ENCODE measurements around the gene KANK4.
A peak's percentile ranks its signal among the peaks of the same experiment; 100 is the strongest.
"Not testable (repeated sequence)": the region's sequence is repeated elsewhere in the genome, so short reads cannot be mapped to it uniquely, and the experiment has no call there.

Gene KANK4

DNA sequence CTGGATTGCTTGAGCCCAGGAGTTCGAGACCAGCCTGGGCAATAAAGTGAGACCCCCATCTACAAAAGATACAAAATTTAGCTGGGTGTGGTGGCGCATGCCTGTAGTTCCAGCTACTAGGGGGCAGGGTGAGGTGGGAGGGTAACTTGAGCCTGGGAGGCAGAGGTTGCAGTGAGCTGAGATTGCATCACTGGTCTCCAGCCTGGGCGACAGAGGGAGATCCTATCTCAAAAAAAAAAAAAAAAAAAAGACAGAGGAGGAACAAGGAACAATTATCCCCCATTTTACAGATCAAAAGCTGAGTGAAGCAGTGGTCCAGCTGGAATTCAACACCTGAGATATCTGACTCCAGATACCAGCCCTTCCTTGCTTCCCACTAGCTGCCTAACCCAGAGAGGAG lies 89.8 kb downstream of the KANK4 start:
- 84 to 87% methylated on average over 3 of the region's 3 CpGs for WGBS, 2 experiments
- Histone ChIP-seq H3K9me3 (ENCODE audit: control insufficient read depth, low read length) (no peaks in the 10 kb centered on the region), H3K36me3 (ENCODE audit: control insufficient read depth, insufficient read depth, low read length) (no peaks in the 10 kb centered on the region), H3K4me1 (ENCODE audit: control insufficient read depth, insufficient read depth, low read length) (peaks cover 2% of the 10 kb centered on the region), H3K27me3 (ENCODE audit: control insufficient read depth, insufficient read depth, low read length, poor library complexity, severe bottlenecking) (no peaks in the 10 kb centered on the region), H3K4me3 (ENCODE audit: insufficient read depth, low read depth, low read length) (no peak overlapping the region), H3K27ac (ENCODE audit: insufficient read depth, low read depth, low read length, poor library complexity, severe bottlenecking) (no peak overlapping the region)

DNA sequence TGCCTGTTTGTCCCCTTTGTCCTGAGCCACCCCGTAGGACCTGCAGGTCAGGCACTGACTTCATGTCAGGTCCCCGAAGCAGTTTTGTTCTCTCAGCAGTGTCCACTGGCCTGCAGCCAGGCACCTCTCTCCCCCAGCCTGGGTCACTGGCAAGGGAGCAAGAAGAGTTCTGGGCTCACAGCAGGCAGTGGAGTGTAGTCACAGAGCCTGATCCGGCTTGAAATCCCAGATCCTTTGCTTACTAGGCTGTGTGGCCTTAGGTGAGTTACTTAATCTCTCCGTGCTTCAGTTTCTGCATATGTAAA lies 90.4 kb downstream of the KANK4 start:
- no peaks in the 10 kb centered on the region for H3K27me3 ChIP-seq (ENCODE audit: control insufficient read depth, insufficient read depth, low read length, poor library complexity, severe bottlenecking)
- 76 to 82% methylated on average over 4 of the region's 4 CpGs for WGBS, 2 experiments
- no peaks in the 10 kb centered on the region for H3K9me3 ChIP-seq (ENCODE audit: control insufficient read depth, low read length)
- no peak overlapping the region for H3K4me3 ChIP-seq (ENCODE audit: insufficient read depth, low read depth, low read length)
- H3K4me1 ChIP-seq (ENCODE audit: control insufficient read depth, insufficient read depth, low read length), result peaks cover 2% of the 10 kb centered on the region
- H3K27ac ChIP-seq (ENCODE audit: insufficient read depth, low read depth, low read length, poor library complexity, severe bottlenecking), result peak overlapping the region; percentile 27
- H3K36me3 ChIP-seq (ENCODE audit: control insufficient read depth, insufficient read depth, low read length), result no peaks in the 10 kb centered on the region

DNA sequence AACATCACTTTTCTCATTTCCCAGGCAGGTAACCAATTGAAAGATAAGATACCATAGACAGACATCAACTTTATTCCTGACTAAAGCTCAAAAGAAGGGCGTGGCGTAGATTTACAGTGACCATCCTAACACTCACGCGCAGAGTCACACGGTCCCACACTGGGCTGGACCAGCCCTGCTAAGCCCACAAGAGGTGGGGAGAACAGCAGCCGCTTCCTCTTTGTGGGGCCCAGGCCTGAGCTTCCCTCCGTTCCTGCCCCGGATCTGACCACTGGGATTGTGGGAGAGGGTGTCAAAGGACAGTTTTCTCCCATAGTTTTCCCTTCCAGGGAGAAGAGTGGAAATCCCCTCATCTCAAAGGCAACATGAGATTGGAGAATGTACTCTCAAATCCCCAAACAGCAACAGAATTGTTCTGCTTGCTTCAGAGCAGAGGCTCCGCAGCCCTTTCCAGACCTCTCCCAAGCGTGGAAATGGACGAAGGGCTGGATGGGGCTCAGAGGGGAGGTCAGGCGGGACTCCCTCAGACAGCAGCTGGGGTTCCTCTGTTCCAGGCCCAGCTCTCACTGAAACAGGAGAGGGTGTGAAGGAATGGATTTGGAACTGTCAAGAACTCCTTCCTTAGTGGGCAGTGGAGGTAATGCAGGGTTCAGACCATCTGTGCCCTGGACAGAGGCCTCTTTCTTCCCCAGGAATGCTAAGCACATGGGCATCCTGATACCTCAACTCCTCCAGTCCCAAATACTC lies 90.9 kb downstream of the KANK4 start:
- H3K27ac ChIP-seq (ENCODE audit: insufficient read depth, low read depth, low read length, poor library complexity, severe bottlenecking), result peak overlapping the region; percentile 27
- no peak overlapping the region for H3K4me3 ChIP-seq (ENCODE audit: insufficient read depth, low read depth, low read length)
- H3K36me3 ChIP-seq (ENCODE audit: control insufficient read depth, insufficient read depth, low read length), result no peaks in the 10 kb centered on the region
- no peaks in the 10 kb centered on the region for H3K9me3 ChIP-seq (ENCODE audit: control insufficient read depth, low read length)
- H3K27me3 ChIP-seq (ENCODE audit: control insufficient read depth, insufficient read depth, low read length, poor library complexity, severe bottlenecking), result no peaks in the 10 kb centered on the region
- H3K4me1 ChIP-seq (ENCODE audit: control insufficient read depth, insufficient read depth, low read length), result peaks cover 2% of the 10 kb centered on the region
- 91 to 93% methylated on average over 12 of the region's 12 CpGs for WGBS, 2 experiments

DNA sequence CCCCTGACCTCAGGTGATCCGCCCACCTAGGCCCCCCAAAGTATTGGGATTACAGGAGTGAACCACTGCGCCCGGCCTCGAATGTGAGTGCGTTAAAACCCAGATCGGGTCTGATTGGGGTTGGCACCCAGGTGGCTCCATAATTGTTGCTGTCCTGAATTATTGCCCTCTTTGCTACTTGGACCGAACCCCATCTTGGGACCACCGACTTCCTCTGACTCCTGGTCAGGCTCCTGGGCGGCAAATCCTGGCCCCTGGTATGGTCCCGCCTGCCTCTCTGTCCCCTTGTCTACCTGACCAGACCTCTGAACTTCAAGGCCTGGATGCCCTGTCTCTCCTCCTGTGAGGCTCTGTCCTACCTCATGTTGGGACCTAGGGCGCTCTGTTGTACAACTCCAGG lies 91.7 kb downstream of the KANK4 start:
- Histone ChIP-seq H3K4me1 (ENCODE audit: control insufficient read depth, insufficient read depth, low read length) (peaks cover 2% of the 10 kb centered on the region), H3K27ac (ENCODE audit: insufficient read depth, low read depth, low read length, poor library complexity, severe bottlenecking) (no peak overlapping the region), H3K4me3 (ENCODE audit: insufficient read depth, low read depth, low read length) (no peak overlapping the region), H3K9me3 (ENCODE audit: control insufficient read depth, low read length) (no peaks in the 10 kb centered on the region), H3K27me3 (ENCODE audit: control insufficient read depth, insufficient read depth, low read length, poor library complexity, severe bottlenecking) (no peaks in the 10 kb centered on the region), H3K36me3 (ENCODE audit: control insufficient read depth, insufficient read depth, low read length) (no peaks in the 10 kb centered on the region)
- WGBS, 2 experiments, result 86 to 87% methylated on average over 11 of the region's 11 CpGs

DNA sequence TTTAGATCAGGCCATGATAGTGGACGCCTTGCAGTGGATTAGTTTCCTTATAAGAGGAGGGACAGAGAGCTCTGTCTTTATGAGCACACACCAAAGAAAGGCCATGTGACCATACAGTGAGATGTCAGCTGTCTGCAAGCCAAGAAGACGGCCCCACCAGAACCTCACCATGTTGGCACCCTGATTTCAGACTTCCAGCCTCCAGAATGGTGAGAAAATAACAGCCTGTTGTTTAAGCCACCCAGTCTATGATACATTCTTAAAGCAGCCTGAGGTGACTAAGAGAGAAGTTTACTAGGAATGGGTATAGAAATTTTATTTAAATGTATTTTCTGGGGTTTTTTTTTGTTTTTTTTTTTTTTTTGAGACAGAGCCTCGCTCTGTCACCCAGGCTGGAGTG lies 95.1 kb downstream of the KANK4 start:
- no peak overlapping the region for H3K4me3 ChIP-seq (ENCODE audit: insufficient read depth, low read depth, low read length)
- H3K9me3 ChIP-seq (ENCODE audit: control insufficient read depth, low read length), result no peaks in the 10 kb centered on the region
- no peaks in the 10 kb centered on the region for H3K36me3 ChIP-seq (ENCODE audit: control insufficient read depth, insufficient read depth, low read length)
- no peaks in the 10 kb centered on the region for H3K27me3 ChIP-seq (ENCODE audit: control insufficient read depth, insufficient read depth, low read length, poor library complexity, severe bottlenecking)
- no peak overlapping the region for H3K27ac ChIP-seq (ENCODE audit: insufficient read depth, low read depth, low read length, poor library complexity, severe bottlenecking)
- H3K4me1 ChIP-seq (ENCODE audit: control insufficient read depth, insufficient read depth, low read length), result no peaks in the 10 kb centered on the region
- 48 to 63% methylated on average over 2 to 3 of the region's 3 CpGs for WGBS, 2 experiments

DNA sequence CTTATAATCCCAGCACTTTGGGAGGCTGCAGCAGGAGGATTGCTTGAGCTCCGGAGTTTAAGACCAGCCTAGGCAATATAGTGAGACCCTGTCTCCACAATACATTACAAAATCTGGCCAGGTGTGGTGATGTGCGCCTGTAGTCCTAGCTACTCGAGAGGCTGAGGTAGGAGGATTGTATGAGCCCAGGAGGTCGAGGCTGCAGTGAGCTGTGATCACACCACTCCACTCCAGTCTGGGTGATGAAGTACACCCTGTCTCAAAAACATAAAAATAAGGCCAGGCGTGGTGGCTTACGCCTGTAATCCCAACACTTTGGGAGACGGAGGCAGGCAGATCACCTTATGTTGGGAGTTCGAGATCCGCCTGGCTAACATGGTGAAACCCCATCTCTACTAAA lies 96.9 kb downstream of the KANK4 start:
- Histone ChIP-seq H3K27ac (ENCODE audit: insufficient read depth, low read depth, low read length, poor library complexity, severe bottlenecking) (no peak overlapping the region), H3K4me1 (ENCODE audit: control insufficient read depth, insufficient read depth, low read length) (no peaks in the 10 kb centered on the region), H3K4me3 (ENCODE audit: insufficient read depth, low read depth, low read length) (no peak overlapping the region), H3K36me3 (ENCODE audit: control insufficient read depth, insufficient read depth, low read length) (no peaks in the 10 kb centered on the region), H3K27me3 (ENCODE audit: control insufficient read depth, insufficient read depth, low read length, poor library complexity, severe bottlenecking) (no peaks in the 10 kb centered on the region), H3K9me3 (ENCODE audit: control insufficient read depth, low read length) (no peaks in the 10 kb centered on the region)
- WGBS, 2 experiments, result 81 to 86% methylated on average over 9 of the region's 9 CpGs

DNA sequence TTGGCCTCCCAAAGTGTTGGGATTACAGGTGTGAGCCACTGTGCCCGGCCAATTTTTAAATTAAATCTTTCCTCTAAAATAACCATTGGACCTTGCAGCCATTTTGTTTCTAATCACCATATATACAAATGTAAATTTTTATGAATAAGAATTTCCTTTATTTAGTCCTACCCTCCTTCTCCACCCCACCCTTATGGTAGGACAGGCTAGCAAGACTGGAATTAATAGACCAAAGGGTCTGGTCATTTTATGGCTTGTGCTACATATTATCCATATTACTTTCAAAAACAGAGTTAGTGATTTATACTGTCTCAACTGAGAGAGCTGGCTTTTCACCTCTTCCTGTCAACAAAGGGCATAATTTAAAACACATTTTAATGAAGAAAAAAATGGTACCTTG lies 98.1 kb downstream of the KANK4 start:
- 87 to 100% methylated on average over 1 of the region's 1 CpG for WGBS, 2 experiments
- Histone ChIP-seq H3K36me3 (ENCODE audit: control insufficient read depth, insufficient read depth, low read length) (no peaks in the 10 kb centered on the region), H3K4me1 (ENCODE audit: control insufficient read depth, insufficient read depth, low read length) (no peaks in the 10 kb centered on the region), H3K9me3 (ENCODE audit: control insufficient read depth, low read length) (no peaks in the 10 kb centered on the region), H3K27me3 (ENCODE audit: control insufficient read depth, insufficient read depth, low read length, poor library complexity, severe bottlenecking) (no peaks in the 10 kb centered on the region), H3K4me3 (ENCODE audit: insufficient read depth, low read depth, low read length) (no peak overlapping the region), H3K27ac (ENCODE audit: insufficient read depth, low read depth, low read length, poor library complexity, severe bottlenecking) (no peak overlapping the region)

DNA sequence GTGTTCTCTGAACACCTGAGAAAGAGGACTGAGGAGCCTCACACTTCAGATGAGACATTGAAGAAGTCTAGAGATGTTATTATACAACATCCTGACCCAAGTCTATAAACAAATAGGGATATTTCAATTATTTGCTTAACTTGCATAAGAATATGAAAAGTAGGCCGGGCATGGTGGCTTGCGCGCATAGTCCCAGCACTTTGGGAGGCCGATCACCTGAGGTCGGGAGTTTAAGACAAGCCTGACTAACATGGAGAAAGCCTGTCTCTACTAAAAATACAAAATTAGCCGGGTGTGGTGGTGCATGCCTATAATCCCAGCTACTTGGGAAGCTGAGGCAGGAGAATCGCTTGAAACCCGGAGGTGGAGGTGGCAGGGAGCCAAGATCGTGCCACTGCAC lies 98.8 kb downstream of the KANK4 start:
- H3K27ac ChIP-seq (ENCODE audit: insufficient read depth, low read depth, low read length, poor library complexity, severe bottlenecking); H3K4me3 ChIP-seq (ENCODE audit: insufficient read depth, low read depth, low read length); H3K36me3 ChIP-seq (ENCODE audit: control insufficient read depth, insufficient read depth, low read length); H3K27me3 ChIP-seq (ENCODE audit: control insufficient read depth, insufficient read depth, low read length, poor library complexity, severe bottlenecking); H3K9me3 ChIP-seq (ENCODE audit: control insufficient read depth, low read length); H3K4me1 ChIP-seq (ENCODE audit: control insufficient read depth, insufficient read depth, low read length): not testable (repeated sequence)
- WGBS, 2 experiments, result 82 to 83% methylated on average over 9 of the region's 9 CpGs

DNA sequence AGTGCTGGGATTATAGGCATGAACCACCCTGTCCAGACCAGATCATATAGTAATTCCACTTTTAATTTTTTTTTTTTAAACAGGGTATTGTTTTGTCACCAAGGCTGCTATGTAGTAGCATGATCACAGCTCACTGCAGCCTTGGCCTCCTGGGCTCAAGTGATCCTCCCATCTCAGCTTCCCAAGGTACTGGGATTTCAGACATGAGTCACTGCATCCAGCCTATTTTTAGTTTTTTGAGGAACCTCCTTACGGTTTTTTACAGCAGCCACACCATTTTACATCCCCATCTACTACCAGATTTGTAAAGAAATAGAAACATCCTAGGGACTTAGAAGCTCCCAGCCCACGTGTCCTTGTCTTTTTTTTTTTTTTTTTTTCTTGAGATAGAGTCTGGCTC lies 100.6 kb downstream of the KANK4 start:
- H3K4me1 ChIP-seq (ENCODE audit: control insufficient read depth, insufficient read depth, low read length), result no peaks in the 10 kb centered on the region
- H3K36me3 ChIP-seq (ENCODE audit: control insufficient read depth, insufficient read depth, low read length), result no peaks in the 10 kb centered on the region
- H3K27ac ChIP-seq (ENCODE audit: insufficient read depth, low read depth, low read length, poor library complexity, severe bottlenecking), result no peak overlapping the region
- no peaks in the 10 kb centered on the region for H3K27me3 ChIP-seq (ENCODE audit: control insufficient read depth, insufficient read depth, low read length, poor library complexity, severe bottlenecking)
- H3K9me3 ChIP-seq (ENCODE audit: control insufficient read depth, low read length), result no peaks in the 10 kb centered on the region
- WGBS, 2 experiments, result 88 to 92% methylated on average over 2 of the region's 2 CpGs
- H3K4me3 ChIP-seq (ENCODE audit: insufficient read depth, low read depth, low read length), result no peak overlapping the region

DNA sequence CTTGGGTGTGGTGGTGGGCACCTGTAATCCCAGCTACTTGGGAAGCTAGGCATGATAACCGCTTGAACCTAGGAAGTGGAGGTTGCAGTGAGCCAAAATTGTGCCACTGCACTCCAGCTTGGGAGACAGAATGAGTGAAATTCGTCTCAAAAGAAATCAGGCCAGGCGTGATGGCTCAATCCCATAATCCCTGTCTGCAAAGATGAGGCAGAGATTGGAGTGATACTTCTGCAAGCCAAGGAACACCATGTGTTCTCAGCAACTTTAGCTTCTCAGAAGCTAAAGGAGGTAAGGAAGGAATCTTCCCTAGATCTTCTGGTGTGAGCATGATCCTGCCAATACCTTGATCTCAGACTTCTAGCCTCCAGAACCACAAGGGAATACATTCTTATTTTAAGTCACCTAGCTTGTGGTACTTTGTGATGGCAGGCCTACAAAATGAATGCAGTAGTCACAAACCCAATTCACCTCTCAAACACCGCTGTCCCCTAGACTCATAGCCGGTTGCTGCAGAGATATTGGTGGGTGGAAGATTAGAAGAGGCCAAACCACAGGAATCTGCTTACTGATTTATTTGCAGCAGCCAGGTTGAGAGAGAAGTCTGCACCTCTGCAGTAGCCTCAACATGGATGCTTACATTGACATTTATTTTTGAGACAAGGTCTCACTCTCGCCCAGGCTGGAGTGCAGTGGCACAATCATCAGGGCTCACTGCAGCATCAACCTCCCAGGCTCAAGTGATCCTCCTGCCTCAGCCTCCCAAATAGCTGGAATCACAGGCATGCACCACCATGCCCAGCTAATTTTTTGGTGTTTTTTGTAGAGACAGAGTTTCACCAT lies 105.9 kb downstream of the KANK4 start:
- no peak overlapping the region for H3K4me3 ChIP-seq (ENCODE audit: insufficient read depth, low read depth, low read length)
- H3K27me3 ChIP-seq (ENCODE audit: control insufficient read depth, insufficient read depth, low read length, poor library complexity, severe bottlenecking), result no peaks in the 10 kb centered on the region
- peaks cover 24% of the 10 kb centered on the region for H3K36me3 ChIP-seq (ENCODE audit: control insufficient read depth, insufficient read depth, low read length)
- H3K27ac ChIP-seq (ENCODE audit: insufficient read depth, low read depth, low read length, poor library complexity, severe bottlenecking), result no peak overlapping the region
- peaks cover 3% of the 10 kb centered on the region for H3K9me3 ChIP-seq (ENCODE audit: control insufficient read depth, low read length)
- WGBS, 2 experiments, result 79 to 82% methylated on average over 6 of the region's 6 CpGs
- no peaks in the 10 kb centered on the region for H3K4me1 ChIP-seq (ENCODE audit: control insufficient read depth, insufficient read depth, low read length)

Measured in ectodermal cell (in vitro differentiated cells).